CD4-positive, alpha-beta T cell treated with Interleukin-6 for 4 hours (primary cell): ENCODE measurements around the gene GSG1L2.

Experiments
- DNase-seq: peaks from one replicate; pipeline ENCODE4 v3.0.0-alpha.2; 2020; ENCODE audit warnings: mixed read lengths

GSG1L2 gene

GRCh38 chr17:9824797-9825338 lies 3.0 kb upstream of the GSG1L2 start:
- no peak for DNase-seq

- DNase-seq = no peak
These were observed 2.2 kb upstream of the GSG1L2 start for GRCh38 chr17:9824094-9824493.

- no peak for DNase-seq
These were observed 1.4 kb downstream of the GSG1L2 start for GRCh38 chr17:9820448-9820847.

GRCh38 chr17:9818760-9819159 lies 3.1 kb downstream of the GSG1L2 start:
- DNase-seq = no peak

- DNase-seq = no peak
These were observed 4.8 kb downstream of the GSG1L2 start for GRCh38 chr17:9817086-9817485.

GRCh38 chr17:9816472-9816871 lies 5.4 kb downstream of the GSG1L2 start:
- no peak for DNase-seq

GRCh38 chr17:9814337-9814945 lies 7.4 kb downstream of the GSG1L2 start:
- no peak for DNase-seq

GRCh38 chr17:9813166-9813565 lies 8.7 kb downstream of the GSG1L2 start:
- DNase-seq = no peak

GRCh38 chr17:9811537-9811936 lies 10.3 kb downstream of the GSG1L2 start:
- DNase-seq = no peak

- DNase-seq = no peak
These were observed 10.8 kb downstream of the GSG1L2 start for GRCh38 chr17:9811086-9811485.

- DNase-seq = no peak
These were observed 11.6 kb downstream of the GSG1L2 start for GRCh38 chr17:9810100-9810949.

GRCh38 chr17:9809409-9809808 lies 12.5 kb downstream of the GSG1L2 start:
- no peak for DNase-seq

- no peak for DNase-seq
These were observed 15.2 kb downstream of the GSG1L2 start for GRCh38 chr17:9806699-9807098.

GRCh38 chr17:9805769-9806168 lies 16.1 kb downstream of the GSG1L2 start:
- DNase-seq = no peak

GRCh38 chr17:9802697-9803096 lies 19.2 kb downstream of the GSG1L2 start:
- no peak for DNase-seq

GRCh38 chr17:9802294-9802693 lies 19.6 kb downstream of the GSG1L2 start:
- DNase-seq = no peak

- DNase-seq = no peak
These were observed 20.4 kb downstream of the GSG1L2 start for GRCh38 chr17:9801505-9801904.

- DNase-seq = no peak
These were observed 23.2 kb downstream of the GSG1L2 start for GRCh38 chr17:9798724-9799123.

- DNase-seq = no peak
These were observed 23.9 kb downstream of the GSG1L2 start for GRCh38 chr17:9798008-9798407.

- DNase-seq = no peak
These were observed 29.6 kb downstream of the GSG1L2 start for GRCh38 chr17:9792181-9792840.

- no peak for DNase-seq
These were observed 30.7 kb downstream of the GSG1L2 start, which contains the start of gene DHRS7C for GRCh38 chr17:9790889-9791876. DHRS7C (minus strand) TSS chr17:9791592; CDS start chr17:9791284, 308 bp downstream.

- DNase-seq = no peak
These were observed 31.6 kb downstream of the GSG1L2 start for GRCh38 chr17:9790316-9790715.
